Measurements from ENCODE around the gene TMEM109.
"Not testable (repeated sequence)": the region's sequence is repeated elsewhere in the genome, so short reads cannot be mapped to it uniquely, and the experiment has no call there.

Gene TMEM109

DNA sequence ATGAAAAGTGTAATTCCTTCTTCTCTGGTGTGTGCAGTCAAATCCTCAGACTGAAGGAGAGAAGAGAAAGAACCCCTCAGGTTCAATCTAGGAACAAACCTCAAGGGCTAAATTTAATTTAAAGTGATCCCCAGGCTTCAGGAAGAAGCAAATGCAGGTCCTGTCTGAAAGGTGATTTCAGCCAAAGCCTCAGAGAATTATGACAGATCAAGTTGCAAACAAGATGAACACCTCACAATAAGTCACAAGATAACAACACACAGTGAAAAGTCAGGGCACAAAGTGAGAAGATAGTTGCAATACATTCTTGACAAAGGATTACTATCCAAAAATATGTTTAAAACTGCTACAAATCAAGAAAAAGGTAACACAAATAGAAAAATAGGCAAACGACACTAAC, 34.9 kb upstream of the TMEM109 start:
- no peak for DNase-seq

DNA sequence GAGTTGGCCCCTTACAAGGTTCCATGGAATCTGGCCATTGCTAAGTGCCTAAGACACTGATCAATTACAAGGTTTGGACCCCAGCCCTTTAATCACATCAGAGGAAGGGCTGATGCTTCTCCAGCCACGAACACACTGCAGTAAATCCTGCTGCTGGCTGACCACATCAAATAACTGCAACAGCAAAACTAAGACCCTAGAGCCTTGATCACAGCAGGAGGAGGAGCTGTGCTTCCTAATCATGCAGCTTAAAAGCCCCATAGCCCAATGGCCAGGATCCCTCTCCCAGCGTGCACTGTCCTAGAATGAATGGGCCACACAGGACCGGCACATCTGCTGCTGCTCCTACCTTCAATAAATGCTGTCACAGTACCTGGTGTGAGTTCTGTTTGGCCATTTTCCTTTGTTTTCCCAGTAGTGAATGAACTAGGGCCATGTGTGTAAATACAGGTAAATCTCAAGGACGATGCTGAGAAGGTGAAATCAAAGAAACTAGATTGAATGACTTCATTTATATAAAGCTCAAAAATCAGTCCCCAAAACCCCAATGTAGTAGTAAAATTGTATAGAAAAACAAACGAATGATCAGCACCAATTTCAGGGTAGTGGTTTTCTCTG, 33.9 kb upstream of the TMEM109 start:
- DNase-seq, result no peak

DNA sequence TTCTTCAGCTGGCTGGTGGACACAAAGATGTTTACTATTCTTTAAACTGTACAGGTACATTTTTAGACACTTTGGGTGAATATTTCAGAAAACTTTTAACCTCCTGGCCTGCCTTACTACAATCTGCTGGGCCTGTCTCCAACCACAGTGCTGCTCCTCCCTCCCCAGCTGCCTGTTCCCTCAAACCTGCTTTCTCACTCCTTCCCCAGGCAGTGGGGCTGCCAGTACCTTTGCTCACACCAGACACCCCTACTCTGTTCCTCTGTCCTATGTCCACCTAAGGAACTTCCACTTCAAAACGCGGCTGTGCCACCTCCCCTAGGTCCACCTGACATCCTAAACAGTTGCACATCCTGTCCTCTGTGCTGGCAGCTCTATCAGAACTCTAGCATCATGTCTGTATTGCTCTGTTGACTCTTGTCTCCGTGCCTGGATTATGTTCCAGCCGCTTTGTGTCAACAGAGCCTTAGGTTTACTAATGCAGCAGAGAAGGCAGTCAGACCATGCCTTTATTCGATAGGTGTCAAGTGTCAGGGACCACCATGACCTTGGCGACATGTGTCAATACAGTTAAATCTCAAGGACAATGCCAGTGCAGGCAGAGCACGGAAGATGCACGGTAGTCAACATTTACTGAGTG, 33.2 kb upstream of the TMEM109 start:
- no peak for DNase-seq

DNA sequence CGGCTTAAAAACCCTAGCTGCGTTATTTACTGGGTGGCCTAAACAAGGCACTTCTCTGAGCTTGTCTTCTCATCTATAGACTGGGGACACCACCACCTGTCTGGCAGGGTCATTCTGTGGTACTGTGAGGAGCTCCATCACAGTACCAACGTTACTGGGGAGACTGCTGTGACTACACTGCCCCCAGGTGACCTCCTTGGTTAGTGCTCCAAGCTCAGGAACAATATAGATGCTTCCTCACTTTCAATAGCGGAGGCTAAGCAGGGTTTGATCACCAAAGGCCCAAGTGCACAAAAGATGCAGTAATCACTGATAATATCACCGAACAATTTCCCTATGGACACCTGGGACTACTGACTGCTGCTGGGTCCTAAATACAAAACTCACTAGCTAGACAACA, 26.4 kb upstream of the TMEM109 start:
- DNase-seq, result no peak

DNA sequence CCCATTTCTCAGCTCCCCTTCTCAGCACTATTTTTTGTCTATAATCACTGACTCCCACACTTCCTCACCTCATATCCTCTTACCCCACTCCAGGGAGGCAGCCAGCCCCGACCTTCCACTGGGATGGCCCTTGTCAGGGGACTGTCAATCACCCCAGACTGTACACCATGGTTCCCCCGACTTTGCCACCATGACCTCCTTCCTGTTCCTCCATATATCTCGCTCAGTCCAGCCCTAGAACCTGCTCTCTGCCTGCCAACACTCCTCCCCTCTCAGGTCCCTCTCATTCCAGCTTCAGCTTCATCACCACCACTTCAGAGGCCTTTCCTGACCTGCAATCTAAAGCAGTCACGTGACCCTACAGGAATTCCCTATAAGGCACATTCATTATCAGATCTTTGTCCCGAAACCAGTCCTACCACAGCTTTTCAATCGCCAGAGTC, 24.1 kb upstream of the TMEM109 start:
- no peak for DNase-seq

DNA sequence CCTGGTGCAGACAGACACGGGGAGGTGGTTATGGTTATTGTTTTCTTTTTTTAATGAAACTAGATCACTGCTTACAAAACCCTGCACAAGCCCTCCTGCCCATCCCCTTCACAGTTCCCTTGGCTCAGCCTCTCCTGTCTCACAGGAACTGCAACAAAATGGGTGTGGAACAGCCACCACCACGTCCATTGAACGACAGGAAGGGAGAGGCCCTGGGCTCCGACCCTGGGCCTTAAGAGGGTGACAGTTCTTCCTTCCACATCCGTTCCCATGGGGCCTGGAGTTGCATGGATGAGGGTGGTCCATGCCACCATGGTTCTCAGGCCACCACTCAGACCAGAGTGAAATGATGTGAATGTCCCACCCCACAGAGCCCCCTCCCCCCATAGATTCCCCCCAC, 23.3 kb upstream of the TMEM109 start:
- no peak for DNase-seq

DNA sequence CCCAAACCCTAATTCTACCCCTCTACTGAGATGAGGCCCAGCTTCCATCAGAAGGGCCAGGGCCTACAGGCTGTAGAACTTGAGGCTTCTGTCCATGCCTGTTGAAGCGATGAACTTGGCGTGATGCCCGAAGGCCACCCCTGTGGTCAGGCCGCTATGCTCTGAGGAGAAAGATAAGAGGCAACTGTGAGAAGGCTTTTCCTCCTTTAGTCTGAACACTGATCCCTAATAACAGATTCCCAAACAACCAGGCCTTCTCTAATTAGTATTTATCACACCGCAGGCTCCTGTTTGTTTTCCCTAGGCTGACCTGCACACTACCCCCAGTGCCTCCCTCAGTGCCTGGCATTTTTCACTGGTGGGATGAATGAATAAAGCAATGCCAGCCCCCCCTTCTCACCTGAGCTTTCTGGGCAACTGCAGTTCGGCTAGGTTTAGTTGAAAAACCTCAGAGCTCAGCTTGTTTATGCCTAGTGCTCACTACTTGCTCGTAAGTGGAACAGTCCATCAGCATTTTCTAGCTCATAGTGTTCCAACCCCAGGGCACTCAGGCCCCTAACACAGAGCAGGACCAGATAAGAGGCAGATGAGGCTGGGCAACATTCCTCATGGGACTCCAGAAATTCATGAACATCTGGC, 22.7 kb upstream of the TMEM109 start:
- DNase-seq, result no peak

DNA sequence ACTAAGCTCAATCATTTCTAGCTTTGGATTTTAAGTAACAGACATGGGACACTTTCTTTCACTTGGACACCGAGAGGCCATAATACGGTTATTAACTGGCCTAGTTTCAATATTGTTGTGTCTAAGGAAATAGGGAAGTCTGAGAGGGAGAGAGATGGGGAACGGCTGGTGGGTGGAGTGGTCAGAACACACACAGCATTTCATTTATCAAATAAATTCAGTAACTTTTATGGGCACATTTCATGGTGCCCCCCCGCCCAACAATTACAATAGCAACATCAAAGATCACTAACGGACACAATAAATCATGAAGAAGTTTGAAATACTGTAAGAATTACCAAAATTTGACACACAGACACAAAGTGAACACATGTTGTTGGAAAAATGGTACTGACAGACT, 18.3 kb upstream of the TMEM109 start:
- DNase-seq, result no peak

DNA sequence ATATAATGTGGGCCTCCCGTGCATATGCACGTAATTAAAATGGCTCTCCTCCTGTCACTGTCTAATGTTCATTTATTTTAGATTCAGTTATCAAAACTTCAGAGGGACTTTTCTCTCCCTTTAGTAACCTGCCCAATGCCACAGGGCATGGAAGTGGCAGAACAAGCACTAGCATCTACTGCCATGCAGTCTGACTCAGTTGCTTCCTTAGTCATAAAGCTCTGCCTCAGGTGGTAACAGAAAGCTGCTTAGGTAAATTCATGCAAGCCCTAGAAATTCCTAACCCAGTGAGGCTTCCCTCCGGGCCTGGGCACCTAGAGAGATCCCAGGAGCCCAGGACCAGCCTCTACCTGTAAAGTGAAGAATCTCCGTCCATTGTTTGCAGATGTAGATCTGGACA, 16.5 kb upstream of the TMEM109 start:
- DNase-seq, result no peak

DNA sequence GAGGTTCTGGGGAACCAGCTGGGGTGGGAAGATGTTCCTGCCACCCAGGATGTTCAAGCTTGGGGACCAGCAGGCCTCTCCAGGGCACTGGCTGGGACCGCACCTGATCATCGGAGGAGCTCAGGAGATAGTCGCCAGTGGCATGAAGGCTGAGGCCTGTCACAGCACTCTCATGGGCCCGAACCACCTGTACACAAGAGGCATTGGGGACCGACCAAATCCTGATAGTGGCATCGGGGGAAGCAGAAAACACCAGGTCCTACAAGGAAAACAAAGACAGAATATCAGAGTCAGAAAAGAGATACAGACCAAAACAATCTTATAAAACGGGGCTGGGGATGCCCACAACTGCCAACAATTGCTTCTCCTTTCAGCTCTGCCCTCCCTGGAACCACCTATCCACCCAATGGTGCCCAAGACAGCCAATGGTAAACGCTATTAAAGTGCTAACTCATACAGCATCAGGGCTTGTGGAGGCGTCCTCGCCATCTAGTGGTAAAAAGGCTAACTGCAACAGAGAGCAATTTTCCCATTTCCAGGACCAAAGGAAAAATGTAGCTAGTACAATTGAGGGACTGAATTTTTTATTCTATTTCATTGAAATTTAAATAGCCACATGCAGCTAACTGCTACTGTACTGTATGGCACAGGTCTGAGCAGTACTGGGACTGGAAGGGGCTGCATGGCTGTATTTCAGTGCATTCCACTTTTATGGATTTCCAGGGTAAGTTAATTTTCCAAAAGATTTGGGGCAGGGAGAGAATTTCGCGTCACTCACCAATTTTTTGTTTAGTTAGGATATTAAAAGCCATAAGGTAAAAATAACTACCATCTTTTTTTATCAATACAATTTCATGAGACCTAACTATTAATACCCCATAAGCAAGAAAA, 14.7 kb upstream of the TMEM109 start:
- peak; percentile 29 for DNase-seq

DNA sequence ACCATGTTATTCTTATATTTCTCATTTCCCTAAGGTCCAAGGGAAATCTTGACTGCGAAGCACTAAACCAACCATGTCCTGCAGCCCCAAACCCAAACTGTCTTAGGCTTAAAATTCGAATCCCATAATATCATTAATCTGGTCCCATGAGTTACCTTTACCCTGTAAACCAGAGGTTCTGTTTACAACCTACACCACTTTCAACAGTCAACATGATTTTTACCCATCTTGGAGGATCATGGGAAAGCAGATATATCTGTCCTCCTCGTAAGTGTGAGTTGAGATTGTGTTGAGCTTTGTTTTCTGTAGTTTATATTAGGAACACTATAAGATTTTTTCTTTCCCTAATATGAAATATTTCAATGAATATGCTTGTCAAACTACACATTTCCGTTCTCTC, 14.0 kb upstream of the TMEM109 start:
- no peak for DNase-seq

DNA sequence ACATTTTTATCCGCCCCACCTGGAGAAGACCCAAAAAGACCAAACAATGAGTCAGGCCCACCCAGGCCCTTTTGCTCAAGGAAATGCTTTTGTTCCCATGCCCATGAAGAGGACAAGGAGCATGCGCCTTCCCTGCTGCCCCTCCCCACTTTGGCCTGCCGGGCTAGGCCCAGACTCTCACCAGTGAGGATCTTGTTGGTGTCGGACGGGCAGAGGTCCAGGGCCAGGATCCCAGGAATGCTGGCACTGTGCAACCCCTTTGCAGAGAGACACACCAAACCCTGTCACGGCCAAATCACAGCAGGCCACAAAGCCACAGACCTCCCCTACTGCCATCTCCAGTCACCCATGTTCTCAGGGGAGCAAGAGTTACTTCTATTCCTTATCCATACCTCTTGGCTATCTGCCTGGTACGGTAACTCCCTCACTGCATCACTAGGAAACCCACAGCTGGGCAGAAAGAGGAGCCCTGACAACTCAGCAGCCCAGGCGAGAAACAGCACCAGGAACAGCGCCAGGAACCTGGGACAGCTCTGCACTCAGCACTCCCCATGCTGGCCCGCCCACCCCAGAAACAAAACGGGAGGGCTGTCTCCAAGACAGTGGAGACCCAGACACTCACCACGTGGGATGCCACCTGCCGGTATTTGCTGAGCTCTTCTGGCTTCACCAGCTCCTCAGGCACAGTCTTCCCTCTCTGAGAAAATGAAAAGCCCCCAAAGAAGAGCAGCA, 13.1 kb upstream of the TMEM109 start:
- no peak for DNase-seq

DNA sequence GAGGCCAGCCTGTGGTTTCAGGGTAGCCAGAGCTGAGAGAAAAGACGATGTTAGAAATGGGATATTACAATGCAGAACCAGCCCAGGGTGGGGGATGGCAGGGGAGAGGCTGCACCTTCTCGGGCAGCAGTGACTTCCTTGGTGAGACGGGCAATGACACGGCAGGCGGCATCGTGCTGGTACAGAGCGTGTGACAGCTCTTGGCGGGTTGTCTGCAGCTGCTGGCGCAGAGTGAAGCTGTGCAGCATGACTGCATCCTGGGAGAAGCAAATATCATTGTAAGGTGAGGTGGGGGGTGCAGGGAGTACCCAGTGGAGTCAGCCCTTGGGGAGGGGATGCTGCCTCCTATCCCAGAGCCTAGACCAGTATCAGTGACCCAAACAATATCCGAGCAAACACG, 11.3 kb upstream of the TMEM109 start:
- DNase-seq, result no peak

DNA sequence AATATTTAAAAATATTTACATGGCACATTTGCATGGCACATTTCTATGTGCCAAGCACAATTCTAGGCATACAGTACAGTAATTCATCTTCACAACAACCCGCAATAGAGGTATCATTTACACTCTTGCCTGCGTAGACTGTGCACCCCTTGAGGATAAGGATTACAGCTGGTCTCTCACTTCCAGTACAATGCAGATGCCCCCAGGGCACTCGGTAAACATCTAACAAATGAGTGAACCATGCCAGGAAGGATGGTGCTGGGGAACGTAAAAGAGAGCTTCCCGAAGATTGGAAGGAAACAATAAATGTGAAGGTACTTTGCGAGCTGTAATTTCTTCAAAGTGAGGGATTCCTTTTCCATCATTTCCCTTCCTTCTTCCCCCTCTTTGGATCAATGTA, 8.9 kb upstream of the TMEM109 start:
- no peak for DNase-seq

DNA sequence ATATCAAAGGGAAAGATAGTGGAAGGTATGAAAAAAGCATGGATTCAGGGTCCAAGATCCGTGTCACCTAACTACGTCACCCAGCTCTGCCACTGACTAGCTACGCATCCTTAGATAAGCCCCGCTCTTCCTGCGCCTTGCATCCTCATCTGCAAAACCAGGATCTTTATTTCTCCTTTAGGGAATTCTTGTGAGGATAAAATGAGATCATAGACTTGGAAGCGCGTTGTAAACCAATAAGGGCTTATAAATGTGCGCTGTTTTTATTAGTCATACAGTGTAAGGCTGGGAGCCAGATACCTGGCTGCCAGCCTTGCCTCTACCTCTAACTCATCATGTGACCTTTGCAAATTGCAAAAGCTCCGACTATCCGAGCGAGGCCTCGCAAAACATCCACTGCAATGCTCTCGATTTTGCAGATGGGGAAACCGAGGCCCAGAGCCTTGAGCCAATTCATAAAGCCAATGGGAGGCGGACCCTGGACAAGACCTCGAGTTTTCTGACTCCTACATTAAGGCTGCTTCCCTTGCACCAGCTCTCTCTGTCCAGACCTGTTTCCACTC, 8.3 kb upstream of the TMEM109 start:
- no peak for DNase-seq

DNA sequence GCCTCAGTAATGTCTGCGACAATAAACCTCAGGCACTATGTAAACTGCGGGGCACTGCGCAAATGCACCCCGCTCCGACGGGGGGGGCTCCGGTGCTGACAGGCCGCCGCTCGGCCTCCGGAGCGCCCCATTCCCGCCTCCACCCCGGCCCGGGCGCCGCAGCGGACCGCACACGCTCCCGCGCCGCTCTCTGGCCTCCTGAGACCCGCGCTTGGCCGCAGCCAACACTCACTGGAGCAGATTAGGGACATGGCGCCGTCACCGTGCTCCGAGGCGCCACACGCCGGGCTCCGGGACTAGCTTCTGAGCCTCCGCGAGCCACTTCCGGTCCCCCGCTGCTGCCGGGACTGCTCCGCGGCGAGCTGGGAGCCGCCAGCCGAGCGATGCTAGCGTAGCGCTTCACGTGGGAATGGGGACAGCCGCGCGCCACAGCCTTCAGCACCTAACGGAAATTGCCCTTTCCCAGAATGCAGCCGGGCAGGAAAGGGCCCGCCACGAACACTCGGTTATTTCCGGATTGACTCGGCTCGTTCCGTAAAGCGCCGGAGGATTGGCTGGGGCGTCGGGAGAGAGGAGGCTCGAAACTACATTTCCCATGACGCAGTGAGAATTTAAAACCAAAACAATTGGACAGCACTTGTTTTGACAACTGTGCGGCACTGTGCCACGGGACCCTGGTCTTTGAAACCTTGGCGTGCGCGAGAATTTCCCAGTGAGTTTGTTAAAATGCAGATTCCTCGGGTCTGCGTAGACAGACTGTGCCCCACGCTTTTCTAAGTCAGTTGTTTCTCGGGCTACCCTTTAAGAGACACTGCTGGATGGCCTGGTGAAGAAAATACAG, 7.6 kb upstream of the TMEM109 start, which contains the start of gene PRPF19:
PRPF19 (minus strand) TSS at position 454 of the 841 bp plus-strand sequence; CDS start at position 251, 203 bp downstream.
- DNase-seq, result peak; percentile 92

DNA sequence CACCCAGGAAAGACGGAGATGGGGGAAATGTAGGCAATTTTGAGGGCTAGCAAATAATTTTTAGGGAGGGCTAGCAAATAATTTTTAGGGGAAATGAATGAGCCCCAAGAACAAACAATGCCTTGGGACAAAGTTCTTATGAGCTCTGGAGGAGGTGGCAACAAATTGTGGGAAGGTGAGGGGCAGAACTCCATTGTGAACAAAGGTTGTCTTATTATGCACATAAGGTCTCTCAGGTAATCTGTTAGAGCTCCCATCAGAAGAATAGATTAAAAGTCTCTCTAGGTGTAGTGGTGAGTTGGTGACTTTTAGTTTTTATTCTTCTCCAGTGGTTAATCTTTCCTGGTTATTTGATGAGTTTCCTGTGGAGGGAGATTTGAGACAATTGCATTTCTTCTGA, 5.2 kb upstream of the TMEM109 start:
- no peak for DNase-seq

DNA sequence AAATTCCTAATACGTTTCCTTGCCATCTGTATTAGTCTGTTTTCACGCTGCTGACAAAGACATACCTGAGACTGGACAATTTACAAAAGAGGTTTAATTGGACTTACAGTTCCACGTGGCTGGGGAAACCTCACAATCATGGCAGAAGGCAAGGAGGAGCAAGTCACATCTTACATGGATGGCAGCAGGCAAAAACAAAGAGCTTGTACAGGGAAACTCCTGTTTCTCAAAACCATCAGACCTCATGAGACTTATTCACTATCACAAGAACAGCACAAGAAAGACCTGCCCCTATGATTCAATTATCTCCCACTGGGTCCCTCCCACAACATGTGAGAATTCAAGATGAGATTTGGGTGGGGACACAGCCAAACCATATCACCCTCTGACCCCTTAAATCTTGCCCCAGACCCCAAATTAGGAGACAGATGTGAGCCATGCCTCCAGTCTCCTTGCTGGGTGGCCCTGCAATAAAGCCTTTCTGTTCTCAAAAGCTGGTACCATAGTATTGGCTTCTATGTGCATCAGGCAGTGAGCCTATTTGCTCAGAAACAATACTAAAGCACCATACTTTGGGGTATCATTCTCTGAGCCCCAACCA, 4.2 kb upstream of the TMEM109 start:
- not testable (repeated sequence) for DNase-seq

DNA sequence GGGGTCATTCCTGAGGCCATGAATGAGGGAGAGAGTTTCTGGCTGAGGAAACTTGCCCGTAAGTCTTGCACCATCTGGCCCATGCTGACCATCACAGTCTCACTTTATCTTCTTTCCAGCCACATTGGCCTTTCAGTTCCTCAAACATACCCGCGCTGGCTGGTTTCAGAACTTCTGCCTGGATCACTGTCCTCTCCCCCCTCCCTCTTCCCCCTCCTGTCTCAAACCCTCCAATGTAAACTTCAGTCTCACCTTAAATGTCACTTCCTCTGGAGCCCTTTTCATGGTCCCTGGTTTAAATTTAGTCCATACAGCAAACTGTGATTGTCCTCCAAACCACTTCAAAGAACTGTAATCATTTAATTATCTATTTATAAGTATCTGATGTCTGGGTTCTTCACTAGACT, 3.7 kb upstream of the TMEM109 start:
- DNase-seq, result no peak

DNA sequence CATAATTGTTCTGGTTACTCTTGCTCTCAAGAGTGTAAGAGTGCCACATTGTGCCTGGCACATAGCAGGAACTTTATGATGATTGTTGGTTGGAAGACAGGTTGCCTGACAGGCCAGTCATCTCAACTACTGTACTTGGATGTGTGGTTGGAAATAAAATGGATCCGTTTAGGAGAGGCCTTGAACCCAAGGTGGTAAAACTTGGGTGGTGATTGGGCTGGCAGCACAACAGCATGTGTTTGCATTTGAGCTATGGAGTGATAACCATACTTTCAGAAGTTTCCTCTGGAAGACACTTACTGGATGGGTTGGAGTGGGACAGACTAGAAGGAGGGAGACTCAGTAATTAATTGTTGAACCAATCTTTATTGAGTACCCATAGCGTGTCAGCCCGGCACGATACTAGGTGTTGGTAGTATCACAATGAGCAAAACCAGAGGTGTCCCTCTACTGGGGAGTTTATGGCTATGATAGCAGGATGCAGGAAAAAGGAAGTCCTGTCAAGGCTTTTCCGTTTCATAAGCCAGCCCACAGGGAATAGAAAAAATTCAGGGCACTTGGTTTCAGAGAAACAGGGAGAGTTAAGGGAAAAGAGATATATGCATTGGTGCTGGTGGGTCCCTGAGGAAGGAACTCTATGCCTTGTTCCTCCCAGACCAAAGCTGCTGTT, 3.1 kb upstream of the TMEM109 start:
- DNase-seq, result no peak

All from NCI-H1048 (cell line).